COR-L47 (cell line): ENCODE measurements around the gene CDKN2AIPNL.
"Not testable (repeated sequence)": the region's sequence is repeated elsewhere in the genome, so short reads cannot be mapped to it uniquely, and the experiment has no call there.

Experiments used
- DNase-seq: peaks from one replicate; lab custom pipeline; 2025; lab: John Stamatoyannopoulos, UW

Gene CDKN2AIPNL

DNA sequence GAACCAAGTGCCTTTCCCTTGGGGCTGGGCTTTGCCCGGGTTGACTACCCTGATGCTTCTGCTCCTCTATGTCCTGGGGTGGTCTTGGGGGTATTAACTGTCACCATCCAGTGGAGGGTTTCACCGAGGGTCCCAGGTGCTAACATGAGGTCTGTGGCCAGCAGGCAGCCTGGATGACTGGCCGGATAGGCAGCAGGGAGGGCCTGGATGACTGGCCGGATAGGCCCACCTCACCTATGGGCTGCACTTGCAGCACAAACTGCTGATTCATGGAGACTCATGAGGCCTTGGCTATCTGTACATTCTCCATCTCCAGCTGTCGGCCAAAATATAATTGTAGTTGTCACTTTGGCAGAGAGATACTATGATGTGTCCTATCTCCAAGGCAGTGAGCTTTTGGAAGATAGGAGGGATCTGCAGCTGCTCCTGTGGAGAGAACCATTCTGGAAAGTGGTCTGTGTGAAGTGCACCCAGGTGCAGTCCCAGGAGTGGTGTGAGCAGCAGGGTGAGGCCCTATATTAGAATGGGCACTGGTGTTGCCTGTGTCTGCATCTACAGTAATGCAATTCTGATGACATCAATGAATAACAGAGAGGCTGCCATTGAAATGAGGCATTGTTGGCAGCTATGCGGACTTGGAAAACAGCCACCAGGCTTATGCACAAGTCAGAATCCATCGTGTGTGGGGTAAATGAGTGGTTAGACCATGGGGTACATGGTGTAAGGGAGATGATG is 26.3 kb upstream of the CDKN2AIPNL start:
- no peak for DNase-seq

DNA sequence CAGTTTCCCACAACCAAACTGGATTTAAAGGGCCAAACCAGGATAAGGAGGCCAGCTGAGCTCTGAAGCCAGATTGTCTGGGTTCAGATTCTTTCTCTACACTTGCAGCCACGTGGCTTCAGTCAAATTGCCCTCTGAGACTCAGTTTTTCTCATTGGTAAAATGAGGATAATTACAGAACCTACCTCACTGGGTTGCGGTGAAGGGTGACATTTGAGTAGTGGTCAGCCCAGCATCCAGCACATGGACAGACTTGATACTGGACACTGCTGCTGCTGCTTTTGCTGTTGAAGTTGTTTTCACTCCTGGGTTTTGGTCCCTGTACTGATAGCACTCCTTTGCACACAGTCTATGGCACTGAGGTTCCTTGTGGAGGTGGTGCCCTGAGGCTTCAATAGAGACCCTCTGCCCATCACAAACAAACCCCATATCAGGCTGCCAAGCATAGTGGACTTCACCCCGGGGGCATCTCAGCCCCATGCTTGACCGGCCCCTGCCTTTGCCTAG is 25.7 kb upstream of the CDKN2AIPNL start:
- no peak for DNase-seq

DNA sequence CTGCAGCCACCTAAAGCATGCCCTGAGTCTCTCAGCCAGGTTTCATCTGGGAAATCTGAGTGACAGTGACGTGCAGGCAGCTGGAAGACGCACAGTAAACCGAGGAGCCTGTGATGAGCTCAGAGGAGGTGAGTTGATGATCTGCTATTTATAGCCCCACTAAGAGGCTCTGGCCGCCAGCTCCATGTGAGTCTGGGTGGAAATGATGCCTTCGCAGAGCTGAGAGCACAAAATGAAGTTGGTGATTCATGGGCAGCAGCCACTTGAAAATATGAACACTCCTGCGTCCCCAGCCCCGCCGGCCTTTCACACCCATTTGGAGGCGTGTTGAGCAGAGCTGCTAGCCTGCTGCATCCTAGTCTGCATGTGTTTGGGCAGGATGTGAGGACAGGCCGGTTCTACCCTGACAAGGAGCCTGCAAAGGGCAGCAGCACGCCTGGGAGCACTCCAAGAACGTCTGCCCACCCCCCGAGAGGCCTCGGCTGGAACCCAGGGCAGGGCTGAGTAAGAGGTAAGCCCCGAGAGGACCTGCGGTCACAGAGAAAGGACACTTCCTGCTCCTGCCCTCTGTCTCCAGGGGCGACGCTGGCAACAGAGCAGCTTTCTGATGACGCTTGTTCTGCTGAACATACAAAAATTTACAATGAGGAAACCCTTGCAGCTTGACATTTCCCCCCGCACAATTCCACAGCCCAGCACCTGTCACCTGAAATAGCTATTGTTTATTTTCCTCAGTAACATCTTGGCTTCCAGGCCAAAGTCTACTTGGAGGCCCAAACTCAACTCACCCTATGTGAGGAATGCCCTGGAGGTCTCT is 25.1 kb upstream of the CDKN2AIPNL start:
- DNase-seq: no peak

DNA sequence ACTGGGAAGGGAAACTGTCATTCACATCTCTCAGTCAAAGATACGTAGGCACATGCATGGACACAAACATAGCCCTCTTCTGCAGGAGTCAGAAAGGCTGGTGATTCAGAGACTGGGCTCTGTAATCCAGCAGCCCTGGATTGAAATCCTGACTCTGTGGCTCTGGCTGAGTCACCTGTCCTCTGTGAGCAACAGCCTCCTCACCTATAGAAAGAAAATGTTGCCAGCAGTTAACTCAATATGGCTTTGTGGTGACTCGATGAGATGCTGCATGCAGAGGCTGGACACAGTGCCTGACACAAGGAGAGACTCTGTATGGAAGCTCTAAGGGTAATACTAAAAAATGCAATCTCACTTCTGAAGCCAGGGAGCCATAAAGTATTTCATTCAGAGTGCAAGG is 23.9 kb upstream of the CDKN2AIPNL start:
- DNase-seq: no peak

DNA sequence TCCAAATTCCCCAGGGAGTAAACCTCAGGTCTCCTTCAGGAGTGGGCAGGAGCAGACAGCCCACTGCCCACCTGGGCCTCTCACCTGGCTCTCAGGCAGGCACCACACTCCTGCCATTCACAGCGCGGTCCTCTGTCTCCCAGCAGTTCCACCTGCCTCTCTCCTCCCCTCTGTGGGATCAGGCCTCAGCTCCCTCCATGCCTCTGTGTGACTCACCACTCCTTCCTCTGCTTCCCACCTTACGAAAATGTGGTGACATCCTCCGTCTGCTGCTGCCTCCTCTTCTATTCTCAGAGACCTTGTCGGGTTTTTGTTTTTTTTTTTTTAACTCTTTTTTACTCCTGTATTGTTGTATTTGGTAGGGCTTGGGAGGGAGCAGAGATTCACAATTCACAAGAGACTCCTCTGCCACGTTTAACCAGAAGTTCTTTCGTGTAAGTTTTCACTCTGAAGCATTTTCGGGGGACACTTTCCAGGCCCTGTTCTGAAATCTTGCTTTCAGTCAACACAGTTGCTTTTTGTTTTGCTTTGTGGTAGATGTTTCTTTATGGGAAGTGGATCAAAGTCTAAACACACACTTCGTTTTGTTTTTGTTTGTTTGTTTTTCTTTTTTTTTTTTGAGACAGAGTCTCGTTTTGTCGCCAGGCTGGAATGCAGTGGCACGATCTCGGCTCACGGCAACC is 21.1 kb upstream of the CDKN2AIPNL start:
- DNase-seq: no peak

DNA sequence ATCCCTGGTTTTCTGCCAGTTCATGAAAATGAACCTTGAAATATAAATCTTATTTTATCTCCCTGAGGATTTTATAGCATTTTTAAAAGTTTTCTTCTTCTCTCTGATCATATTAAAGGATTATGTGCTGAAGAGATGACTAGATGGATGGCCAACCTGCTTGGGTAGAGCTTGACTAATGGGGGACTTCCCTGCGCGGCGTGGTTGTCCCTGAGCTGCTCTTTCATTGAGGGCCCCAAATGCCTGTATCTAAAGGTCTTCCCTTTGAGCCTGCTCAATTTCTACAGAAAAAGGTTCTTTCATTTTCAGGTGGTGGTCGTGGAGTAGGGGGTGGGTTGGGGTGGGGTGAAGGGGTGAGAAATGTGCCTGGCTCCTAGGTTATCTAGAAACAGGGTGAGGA is 20.5 kb upstream of the CDKN2AIPNL start:
- no peak for DNase-seq

DNA sequence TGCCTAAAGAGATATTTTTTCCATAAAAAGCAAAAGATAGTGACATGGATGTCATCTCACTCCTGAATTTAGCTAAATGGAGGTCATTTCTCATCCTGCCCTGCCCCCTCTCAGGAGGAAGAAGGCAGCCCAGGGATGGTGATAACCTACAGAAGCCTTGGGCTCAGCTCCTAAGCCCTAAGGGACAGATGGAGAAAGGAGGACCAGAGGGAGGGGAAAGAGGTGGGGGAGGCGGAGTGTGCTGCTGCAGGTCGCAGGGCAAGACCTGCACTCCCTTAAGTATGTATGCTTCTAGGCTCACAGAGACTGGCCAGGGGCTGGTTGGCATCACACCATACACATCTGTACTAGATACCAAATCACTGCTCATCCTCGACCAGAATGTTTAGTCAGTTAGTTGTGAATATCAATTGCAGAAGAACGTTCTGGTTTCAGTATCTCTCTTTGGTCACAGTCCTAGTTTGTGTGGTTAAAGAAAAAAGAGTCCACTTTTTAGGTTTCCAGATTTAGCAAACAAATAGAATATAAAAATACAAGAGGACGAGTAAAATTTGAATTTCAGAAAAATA is 18.4 kb upstream of the CDKN2AIPNL start:
- no peak for DNase-seq

DNA sequence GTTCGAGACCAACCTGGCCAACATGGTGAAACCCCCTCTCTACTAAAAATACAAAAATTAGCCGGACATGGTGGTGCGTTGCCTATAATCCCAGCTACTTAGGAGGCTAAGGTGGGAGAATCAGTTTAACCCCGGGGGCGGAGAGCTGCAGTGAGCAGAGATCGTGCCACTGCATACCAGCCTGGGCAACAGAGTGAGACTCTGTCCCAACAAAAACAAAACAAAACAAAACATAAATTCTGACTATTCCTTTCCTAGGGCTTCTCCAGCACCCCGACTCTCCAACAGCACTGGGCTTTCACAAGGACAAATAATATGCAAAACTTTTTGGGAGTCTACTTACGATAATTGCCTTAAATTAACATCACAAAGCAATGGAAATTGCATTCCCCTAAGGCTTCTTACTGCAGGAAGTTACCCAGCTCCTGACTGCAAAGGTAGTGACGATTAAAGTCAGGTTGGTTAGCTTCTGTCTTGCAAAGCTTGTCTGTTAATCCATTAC is 15.9 kb upstream of the CDKN2AIPNL start:
- DNase-seq: no peak

DNA sequence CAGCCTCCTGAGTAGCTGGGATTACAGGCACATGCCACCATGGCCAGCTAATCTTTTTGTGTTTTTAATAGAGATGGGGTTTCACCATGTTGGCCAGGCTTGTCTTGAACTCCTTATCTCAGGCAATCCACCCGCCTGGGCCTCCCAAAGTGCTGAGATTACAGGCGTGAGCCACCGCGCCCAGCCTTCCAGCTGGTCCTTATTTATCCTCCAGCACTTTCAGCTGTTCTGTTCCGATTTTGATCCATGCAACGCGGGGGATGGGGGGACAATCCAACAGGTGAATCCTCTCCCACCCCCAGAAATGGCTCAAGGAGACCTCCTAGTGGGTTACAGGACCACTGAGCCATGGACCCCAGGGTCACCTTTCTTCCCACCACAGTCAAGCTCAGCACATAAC is 14.7 kb upstream of the CDKN2AIPNL start:
- DNase-seq: no peak

DNA sequence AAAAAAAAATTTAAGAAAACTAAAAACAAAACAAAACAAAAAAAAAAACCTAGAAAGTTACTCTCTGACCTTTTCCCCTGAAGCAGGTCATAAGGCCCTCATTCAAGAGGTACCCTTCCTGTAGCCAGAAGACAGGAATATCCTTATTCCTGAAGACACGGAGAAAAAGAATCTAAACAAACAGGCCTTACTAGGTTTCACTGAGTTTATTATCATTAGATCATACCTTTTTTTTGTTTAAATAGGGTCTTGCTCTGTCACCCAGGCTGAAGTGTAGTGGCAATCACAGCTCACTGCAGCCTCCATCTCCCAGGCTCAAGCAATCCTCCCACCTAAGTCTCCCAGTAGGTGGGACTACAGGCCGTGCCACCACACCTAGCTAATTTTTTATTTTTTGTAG is 11.7 kb upstream of the CDKN2AIPNL start:
- DNase-seq: no peak

DNA sequence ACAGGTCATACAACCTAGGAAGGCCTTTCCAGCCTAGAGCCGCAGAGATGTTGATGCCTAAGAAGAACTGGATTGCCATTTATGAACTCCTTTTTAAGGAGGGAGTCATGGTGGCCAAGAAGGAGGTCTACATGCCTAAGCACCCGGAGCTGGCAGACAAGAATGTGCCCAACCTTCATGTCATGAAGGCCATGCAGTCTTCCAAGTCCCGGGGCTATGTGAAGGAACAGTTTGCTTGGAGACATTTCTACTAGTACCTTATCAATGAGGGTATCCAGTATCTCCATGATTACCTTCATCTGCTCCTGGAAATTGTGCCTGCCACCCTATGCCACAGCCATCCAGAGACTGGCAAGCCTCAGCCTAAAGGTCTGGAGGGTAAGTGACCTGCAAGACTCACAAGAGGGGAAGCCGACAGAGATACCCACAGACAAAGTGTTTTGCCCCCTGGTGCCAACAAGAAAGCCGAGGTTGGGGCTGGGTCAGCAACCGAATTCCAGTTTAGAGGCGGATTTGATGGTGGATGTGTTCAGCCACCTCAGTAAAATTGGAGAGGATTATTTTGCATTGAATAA is 11.2 kb upstream of the CDKN2AIPNL start:
- DNase-seq: no peak

DNA sequence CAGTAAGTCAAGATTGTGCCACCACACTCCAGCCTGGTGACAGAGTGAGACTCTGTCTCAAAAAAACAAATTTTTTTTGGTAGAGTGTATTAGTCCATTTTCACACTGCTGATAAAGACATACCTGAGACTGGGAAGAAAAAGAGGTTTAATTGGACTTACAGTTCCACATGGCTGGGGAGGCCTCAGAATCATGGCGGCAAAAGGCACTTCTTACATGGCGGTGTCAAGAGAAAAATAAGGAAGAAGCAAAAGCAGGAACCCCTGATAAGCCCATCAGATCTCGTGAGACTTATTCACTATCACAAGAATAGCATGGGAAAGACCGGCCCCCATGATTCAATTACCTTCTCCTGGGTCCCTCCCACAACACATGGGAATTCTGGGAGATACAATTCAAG is 9.4 kb upstream of the CDKN2AIPNL start:
- DNase-seq: not testable (repeated sequence)

DNA sequence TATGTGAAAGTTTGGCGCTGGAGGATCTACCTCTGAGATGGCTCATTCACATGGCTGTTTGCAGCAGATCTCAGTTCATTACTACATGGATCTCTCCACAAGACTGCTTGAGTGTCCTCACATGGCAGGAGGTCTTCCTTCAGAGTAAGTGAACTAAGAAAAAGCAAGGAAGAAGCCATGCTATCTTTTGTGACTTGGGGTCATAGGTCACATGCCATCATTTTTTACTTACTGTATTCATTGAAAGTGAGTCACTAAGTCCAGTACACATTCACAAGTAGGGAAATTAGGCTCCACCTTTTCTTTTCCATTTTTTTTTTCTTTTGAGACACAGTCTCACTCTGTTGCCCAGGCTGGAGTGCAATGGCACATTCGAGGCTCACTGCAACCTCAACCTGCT is 8.7 kb upstream of the CDKN2AIPNL start:
- no peak for DNase-seq

DNA sequence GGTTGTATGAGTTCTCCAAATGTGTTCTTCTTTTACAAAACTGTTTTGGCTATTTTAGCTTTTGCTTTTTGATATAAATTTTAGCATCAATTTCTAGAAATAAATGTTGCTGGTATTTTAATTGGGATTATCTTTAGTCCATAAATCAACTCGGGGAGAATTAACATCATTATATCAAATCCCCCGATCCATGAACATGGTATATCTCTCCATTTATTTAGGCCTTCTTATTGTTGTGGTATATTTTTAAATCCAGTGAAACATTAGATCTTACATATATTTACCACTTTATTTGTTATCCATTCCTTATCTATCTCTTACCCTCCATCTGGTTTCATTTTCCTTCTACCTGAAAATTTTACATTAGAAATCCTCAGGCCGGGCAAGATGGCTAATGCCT is 7.3 kb upstream of the CDKN2AIPNL start:
- no peak for DNase-seq

DNA sequence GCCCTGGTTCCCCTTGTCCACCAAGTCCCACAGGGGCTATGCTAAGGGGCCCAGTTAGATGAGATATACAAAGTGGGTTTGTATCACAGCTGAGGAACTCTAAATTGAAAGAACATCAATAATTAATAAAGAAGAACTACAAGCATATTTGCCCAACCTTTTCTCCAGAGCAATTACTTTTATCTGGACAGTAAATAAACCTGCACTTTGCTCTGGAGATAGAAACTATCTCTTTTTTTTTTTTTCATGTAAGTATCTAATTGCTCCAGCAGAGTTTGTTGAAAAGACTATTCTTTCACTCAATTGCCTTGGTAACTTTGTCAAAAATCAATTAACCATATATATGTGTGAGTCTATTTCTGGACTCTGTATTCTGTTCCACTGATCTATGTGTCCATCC is 6.0 kb upstream of the CDKN2AIPNL start:
- no peak for DNase-seq

DNA sequence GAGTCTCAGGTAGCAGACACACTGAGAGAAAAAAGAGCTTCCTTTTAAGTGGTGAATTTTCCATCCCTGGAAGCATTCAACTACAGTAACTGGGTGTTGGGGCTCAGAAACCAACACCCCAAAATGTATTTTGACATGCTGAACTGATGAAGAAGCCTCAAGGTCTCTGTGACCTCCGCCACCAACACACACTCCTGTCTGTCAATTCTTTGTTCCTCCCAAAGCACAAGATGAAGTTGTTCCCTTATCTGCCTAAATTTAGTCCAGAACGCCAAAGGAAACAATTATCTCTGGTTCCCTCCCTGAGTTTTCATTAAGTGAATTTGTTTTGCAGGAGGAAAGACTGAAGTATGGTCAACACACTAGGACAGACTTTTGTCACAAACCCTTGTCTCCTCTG is 1.4 kb upstream of the CDKN2AIPNL start:
- no peak for DNase-seq

DNA sequence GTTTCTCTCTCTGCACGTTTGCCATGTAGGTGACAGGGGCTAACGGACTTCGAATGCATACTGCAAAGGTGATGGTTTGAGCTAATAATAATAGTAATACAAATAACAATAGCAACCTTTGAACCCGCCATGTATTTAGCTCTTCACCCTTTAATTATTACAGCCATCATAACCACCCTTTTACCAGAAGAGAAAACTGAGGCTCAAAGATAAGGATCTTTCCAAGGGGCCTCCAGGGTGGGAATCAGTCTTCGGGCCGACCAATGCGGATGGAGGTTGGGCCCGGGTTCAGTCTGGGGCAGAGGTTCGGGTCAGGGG is 494 bp downstream of the CDKN2AIPNL start:
- DNase-seq: no peak

DNA sequence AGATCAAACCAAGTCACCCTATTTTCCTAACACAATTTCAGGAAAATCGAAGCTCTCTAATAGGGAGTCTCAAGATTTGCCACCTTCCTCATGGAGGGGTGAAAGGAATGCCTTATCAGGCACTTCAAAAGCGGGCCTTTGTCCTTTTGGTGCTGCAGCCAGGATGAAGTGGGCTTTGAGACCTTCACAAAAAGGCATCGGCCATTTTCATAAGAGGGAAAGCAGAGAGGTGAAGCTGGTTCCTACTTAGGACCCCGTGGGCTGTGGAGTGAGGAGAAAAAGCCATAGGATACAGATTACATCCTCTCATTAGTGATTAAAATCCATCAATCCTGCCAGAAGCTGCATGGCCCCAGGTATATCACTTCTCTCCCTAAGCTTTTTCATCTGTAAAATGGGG is 859 bp downstream of the CDKN2AIPNL start:
- no peak for DNase-seq

DNA sequence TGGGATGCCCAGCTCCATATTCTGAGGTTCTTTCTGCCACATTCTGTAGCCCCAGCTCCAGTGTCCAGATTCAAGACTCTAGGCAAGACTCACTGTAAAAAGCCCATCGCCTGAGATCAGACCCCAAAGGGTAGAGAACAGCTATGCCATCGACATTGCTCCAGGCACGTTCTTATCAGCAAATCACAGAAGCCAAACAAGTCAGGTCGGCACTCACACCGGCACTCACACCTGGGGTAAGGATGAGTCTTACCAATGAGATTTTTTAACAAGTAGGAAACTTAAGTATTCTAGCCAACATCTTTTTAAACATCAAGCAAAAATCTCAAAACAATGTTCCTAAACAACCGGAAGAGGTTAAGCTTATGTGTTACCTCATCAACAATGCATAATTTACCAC is 2.4 kb downstream of the CDKN2AIPNL start:
- no peak for DNase-seq

DNA sequence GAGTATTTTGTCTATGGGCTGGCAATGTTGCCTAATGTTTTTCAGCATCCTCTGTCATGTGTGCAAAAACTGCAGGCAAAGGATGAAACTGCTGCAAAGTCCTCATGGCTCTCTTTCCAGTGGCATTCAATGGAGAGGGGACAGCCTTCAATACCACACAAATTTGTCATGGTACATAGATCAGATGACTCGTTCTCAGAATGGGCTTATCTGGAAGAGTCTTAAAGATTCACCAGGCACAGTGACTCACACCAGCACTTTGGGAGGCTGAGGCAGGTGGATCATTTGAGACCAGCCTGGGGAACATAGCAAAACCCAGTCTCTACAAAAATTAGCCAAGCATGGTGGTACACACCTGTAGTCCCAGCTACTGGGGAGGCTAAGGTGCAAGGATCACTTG is 5.3 kb downstream of the CDKN2AIPNL start:
- no peak for DNase-seq

DNA sequence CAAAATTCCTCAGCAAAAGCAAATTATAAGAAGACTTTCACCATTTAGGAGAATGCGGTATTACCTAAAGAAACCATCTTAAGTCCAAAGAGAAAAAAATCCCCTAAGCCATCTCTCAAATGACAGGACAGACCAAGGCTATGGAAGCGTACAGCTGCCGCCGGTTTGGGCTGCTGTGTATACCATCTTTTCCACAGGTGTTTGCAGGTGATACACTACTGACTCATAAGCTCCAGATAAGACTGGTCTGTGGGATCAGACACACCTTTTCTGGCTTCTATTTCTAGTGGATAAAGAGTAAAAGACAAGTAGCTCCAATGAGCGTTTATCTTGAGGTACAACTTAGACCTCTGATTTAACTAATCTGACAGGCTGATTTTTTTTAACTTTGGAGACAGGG is 7.7 kb downstream of the CDKN2AIPNL start:
- no peak for DNase-seq

DNA sequence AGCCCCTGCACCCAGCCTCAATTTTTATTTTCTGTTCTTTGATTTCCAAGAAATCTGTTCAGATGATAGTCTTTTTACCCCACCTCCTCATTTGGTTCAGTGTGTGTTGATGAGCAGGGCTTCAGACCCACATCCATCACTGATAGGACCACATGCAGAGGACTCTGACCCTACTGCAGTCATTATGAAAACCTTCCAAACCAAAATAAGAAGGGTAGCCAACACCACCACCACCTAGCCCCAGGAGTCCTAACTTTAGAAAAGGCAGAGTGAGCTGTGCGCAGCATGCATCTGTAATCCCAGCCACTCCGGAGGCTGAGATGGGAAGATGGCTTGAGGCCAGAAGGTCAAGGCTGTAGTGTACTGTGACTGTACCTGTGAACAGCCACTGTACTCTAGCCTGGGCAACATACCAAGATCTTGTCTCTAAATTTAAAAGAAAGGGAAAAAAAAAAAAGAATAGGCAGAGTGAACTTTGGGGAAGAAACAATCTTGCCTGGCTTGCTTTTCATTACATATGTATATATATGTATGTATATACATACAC is 13.0 kb downstream of the CDKN2AIPNL start:
- no peak for DNase-seq
